Right ventricle myocardium superior (tissue), 1 donor: ENCODE results near the gene COL12A1. TPM values are rescaled to one million over a fixed set of nuclear protein-coding genes. Genes with fewer than 3 reads are reported as not detected.
A peak's percentile ranks its signal among the peaks of the same experiment; 100 is the strongest.

Experiments used
- ATAC-seq: fragments of 200-7000 bp; cut with Tn5 transposase; one replicate; pipeline ENCODE4 v1.9.1; 2020; ENCODE audit warnings: mild to moderate bottlenecking; ENCODE audit not compliant: poor library complexity
- DNase-seq: peaks from one replicate; pipeline ENCODE4 v3.0.0-alpha.2; 2020
- intact Hi-C: fragments of 100-400 bp; cut with DNase I; formaldehyde crosslinking; loops from one replicate; pipeline ENCODE4 v1.11.2; 2022
- total RNA-seq: library from RNA; stranded (reverse); fragmentation: NEBNext Ultra II Directional; extraction: Animal tissue kit (Norgen Biotek cat#: 25700); gene quantifications from one replicate; pipeline ENCODE4 v1.2.1, GENCODE V29; 2021
- donor health status: DM: no; HTN: yes; CAD: no; lungs with severe emphysema.

Gene COL12A1
- total RNA-seq, 1 donor from 2014 or later = 10.7 TPM

GRCh38 chr6:75116946-75117345 lies 88.9 kb downstream of the COL12A1 start:
- intact Hi-C loops = no loop called here
- no peak for DNase-seq
- ATAC-seq = no peak

- no peak for DNase-seq
- ATAC-seq = no peak
- intact Hi-C loops = no loop called here
These were observed 90.4 kb downstream of the COL12A1 start for GRCh38 chr6:75115481-75115880.

- DNase-seq (no peak), ATAC-seq (no peak)
- intact Hi-C loops = no loop called here
These were observed 91.0 kb downstream of the COL12A1 start for GRCh38 chr6:75114806-75115205.

- DNase-seq (no peak), ATAC-seq (no peak)
- intact Hi-C loops = no loop called here
These were observed 91.7 kb downstream of the COL12A1 start for GRCh38 chr6:75114195-75114594.

GRCh38 chr6:75113446-75113845 lies 92.4 kb downstream of the COL12A1 start:
- ATAC-seq = no peak
- intact Hi-C loops = no loop called here
- DNase-seq = no peak

GRCh38 chr6:75109765-75110164 lies 96.1 kb downstream of the COL12A1 start:
- ATAC-seq (no peak), DNase-seq (no peak)
- intact Hi-C loops = no loop called here

GRCh38 chr6:75109022-75109421 lies 96.8 kb downstream of the COL12A1 start:
- intact Hi-C loops = no loop called here
- DNase-seq (no peak), ATAC-seq (no peak)

GRCh38 chr6:75108333-75108974 lies 97.4 kb downstream of the COL12A1 start:
- ATAC-seq (no peak), DNase-seq (no peak)
- intact Hi-C loops = no loop called here

- ATAC-seq = no peak
- DNase-seq = no peak
- intact Hi-C loops = no loop called here
These were observed 97.9 kb downstream of the COL12A1 start for GRCh38 chr6:75107913-75108312.

- DNase-seq = no peak
- no peak for ATAC-seq
- intact Hi-C loops = no loop called here
These were observed 99.4 kb downstream of the COL12A1 start for GRCh38 chr6:75106426-75106825.

- intact Hi-C loops = no loop called here
- DNase-seq = no peak
- ATAC-seq = no peak
These were observed 102.4 kb downstream of the COL12A1 start for GRCh38 chr6:75103431-75103830.

- no peak for ATAC-seq
- intact Hi-C loops = no loop called here
- DNase-seq = no peak
These were observed 103.6 kb downstream of the COL12A1 start for GRCh38 chr6:75102301-75102700.

- no peak for DNase-seq
- intact Hi-C loops = no loop called here
These were observed 104.0 kb downstream of the COL12A1 start for GRCh38 chr6:75101896-75102295.

GRCh38 chr6:75098709-75099108 lies 107.1 kb downstream of the COL12A1 start:
- ATAC-seq (peak; percentile 95), DNase-seq (peak; percentile 70)
- intact Hi-C loops = no loop called here

More at GRCh38 chr6:75101896-75102295, 104.0 kb downstream of the COL12A1 start:
- no peak for ATAC-seq

GRCh38 chr6:75096966-75097365 lies 108.9 kb downstream of the COL12A1 start:
- intact Hi-C loops = no loop called here
- DNase-seq = no peak
- no peak for ATAC-seq

- no peak for DNase-seq
- ATAC-seq = no peak
- intact Hi-C loops = no loop called here
These were observed 111.1 kb downstream of the COL12A1 start for GRCh38 chr6:75094614-75095200.

- DNase-seq (no peak), ATAC-seq (no peak)
- intact Hi-C loops = no loop called here
These were observed 114.2 kb downstream of the COL12A1 start for GRCh38 chr6:75091467-75092190.

- no peak for DNase-seq
- intact Hi-C loops = no loop called here
- ATAC-seq = no peak
These were observed 115.3 kb downstream of the COL12A1 start for GRCh38 chr6:75090576-75090975.

GRCh38 chr6:75089921-75090320 lies 115.9 kb downstream of the COL12A1 start:
- intact Hi-C loops = no loop called here
- ATAC-seq (no peak), DNase-seq (no peak)
